Measurements from ENCODE around the gene FRMPD4.

- TF ChIP-seq CTCF (conservative IDR thresholded peaks at IDR 0.05 in 1 of 2, IDR thresholded peaks at IDR 0.05 in 1 of 2; ENCODE audit: extremely low read depth in 1 of 2, insufficient read depth in 1 of 2, low read depth in 1 of 2, low read length in 2 of 2) (no peak), EZH2 (IDR thresholded peaks at IDR 0.05; ENCODE audit: borderline replicate concordance, low read length) (no peak)
These were observed 10.3 kb upstream of the FRMPD4 start for GRCh38 chrX:12128017-12128416.

Data from mammary epithelial cell (primary cell).